Inferior parietal cortex (tissue), 1 donor: ENCODE measurements around the gene STX16.

Experiments
- DNase-seq: peaks from one replicate; pipeline ENCODE4 v3.0.0-alpha.2; 2016; ENCODE audit errors: extremely low spot score

Gene STX16

DNA sequence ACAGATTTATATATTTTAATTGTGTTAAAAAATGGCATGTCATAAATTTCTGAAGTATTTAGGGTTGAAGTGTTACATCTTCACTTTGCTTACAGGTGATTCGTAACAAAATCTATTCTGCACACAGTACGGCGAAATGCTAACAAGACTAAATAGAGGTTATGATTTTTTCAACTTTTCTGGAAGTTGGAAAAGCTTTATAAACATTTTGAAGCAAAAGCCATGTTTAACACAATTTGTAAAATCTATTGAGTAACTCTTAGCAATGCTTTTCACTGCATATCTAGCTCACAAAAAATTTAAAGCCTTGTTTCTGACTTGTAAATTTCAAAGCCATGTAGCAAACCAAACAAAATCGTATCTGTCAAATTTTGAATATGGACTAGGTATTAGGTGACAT lies 3.3 kb downstream of the STX16 start:
- no peak for DNase-seq

DNA sequence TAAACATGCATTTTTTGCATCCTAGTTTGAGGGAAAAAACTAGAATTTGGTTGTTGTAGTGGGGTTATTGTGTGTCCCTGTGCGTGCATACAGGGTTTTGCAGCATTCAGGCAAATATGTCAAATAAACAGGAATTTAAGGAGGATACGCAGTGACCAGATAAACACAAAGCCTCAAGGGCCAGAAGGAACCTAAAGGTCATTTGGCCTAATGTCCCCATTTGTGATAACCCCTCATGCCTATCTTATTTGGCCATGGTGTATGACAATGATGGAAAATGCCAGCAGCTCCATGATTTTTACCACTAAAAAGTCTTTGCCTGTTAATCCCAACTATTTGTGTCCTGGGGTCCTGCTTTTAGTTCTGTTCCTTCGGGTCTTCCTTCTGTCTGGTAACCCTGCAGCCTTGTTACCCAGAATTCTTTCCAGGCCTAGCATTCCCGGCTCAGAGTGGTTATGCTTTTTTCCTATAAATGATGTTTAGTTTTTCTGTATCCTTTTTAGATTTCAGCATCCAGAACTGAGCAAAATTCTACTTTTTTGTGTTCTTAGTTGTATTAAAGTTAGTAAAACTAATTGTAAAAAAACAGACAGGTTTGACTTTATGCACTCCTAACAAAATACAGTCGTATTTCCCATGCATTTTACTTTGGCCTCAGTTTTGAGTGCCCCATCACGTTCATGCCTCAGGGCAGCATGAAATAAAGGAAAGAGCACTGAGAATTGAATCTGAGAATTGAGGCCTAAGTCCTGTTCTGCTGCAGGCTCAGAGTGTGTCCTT lies 4.4 kb downstream of the STX16 start:
- no peak for DNase-seq

DNA sequence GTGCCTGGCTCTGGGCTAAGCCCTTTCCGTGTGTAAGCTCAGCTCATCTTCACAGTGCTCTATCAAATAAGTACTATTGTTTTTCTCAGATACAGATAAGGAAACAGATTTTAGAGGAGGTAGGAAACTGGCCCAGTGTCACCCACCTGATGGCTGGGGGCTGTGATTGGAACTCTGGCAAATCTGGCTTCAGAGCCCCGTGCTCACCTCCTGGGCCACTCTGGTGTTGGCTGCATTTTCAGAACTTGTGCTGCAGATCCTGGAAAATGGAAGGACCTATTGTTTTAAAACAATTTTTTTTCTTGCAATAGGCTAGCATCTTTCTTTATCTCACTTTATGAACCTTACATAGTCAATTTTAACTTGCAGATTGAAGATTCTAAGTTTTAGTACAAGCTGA lies 5.7 kb downstream of the STX16 start:
- no peak for DNase-seq

DNA sequence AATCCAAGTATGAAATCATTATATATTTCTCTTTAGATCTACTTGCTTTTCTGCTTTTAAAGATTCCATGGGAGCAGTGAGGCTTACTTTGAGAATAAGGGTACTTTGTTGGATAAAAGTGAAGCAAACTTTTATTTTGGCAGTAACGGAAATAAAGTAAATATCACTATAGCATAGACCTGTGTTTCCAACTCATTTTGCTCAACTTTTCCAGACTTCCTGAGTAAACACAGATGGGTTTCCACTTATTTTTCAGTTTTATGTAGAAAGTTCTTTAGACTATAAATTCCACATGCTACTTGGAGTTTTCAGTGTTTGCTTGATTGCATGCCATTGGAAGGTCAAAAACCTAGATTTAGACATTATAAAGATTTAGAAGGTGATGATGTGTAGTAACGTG lies 6.2 kb downstream of the STX16 start:
- no peak for DNase-seq

DNA sequence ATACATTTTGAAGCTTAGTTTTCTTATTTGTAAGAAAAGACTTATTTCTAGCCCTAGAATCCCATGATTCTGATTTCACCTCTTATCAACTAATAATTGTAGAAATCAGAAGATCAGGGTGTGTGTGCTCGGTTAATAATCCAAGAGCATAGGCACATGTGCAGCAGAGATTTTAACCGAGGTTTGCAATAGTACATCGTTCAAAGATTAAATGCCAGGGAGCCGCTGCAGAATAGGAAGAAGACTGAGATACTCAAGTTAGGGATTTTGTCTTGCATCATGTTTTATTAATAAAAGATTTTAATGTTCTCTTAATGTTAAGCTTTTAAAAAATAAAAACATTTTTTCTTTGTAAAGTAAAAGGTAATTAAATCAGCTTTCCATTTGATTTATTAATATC lies 6.9 kb downstream of the STX16 start:
- no peak for DNase-seq

DNA sequence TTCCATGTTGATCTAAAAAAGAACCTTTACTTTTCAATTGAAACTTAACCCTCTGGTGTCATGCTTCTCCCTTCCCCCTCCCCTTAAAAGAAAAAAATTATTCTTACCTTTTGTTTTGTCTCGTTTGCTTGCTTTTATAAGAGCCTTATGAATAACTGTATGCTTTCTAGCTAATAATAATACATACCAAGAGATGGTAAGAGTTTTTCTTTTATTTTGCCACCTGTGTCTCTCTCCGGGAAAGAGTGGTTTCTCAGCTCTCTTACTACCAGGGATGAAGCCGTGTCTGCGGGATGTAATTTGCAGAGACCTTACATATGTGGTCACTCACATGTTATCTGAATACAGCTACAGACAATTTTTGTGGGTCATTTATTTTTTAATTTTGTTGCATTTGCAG lies 7.7 kb downstream of the STX16 start:
- DNase-seq = no peak

DNA sequence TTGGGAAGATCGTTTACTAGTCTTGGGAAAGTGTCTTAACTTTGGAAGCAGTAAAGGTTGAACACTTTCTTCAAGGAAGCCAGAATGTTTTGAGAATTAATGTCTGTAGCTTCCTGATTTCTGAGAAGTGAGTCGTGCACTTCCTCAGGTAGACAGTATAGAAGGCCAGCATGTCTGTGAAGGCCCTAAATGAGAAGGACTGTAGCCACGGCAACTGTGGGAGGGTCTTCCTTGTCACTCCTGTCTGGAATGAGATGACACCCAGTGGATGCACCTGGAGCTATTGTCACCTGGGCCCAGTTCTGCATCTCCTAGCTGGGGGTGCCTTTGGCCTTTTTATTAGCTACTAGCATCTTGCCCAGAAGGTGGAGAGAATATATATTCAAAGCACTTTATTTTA lies 8.8 kb downstream of the STX16 start:
- no peak for DNase-seq

DNA sequence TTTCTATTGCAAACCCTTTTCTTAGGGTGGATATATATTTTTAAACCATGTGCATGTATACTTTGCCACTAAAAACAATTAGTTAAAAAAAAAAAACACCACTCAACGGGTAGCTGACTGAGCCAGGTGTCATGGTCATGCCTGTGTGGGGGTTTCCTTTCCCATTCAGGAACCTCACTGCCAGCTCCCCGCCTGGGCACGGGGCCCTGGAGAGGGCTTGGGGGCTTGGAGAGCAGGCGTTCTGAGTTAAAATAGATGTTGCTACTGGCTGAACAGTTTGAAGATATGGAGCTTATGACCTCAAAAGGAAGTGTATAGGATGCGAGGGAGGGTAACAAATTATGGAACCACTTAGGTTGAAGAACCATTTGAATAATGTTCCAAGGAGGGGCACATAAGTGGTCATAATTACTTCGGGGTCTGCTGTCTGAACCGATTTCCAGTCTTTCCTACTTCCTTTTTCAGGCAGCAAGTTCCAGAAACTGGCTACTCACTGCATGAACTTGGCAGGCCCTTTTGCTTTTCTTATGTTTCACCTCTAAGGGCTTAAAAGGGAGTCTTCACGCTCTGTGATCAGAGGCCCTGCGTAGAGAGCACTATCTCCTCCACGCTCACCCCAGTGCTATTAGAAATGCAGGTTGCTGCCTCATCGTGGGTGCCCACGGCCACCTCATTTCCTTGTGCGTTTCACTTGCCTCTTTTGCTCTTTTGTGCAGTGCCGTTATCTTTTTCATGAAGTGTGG lies 9.9 kb downstream of the STX16 start:
- no peak for DNase-seq

DNA sequence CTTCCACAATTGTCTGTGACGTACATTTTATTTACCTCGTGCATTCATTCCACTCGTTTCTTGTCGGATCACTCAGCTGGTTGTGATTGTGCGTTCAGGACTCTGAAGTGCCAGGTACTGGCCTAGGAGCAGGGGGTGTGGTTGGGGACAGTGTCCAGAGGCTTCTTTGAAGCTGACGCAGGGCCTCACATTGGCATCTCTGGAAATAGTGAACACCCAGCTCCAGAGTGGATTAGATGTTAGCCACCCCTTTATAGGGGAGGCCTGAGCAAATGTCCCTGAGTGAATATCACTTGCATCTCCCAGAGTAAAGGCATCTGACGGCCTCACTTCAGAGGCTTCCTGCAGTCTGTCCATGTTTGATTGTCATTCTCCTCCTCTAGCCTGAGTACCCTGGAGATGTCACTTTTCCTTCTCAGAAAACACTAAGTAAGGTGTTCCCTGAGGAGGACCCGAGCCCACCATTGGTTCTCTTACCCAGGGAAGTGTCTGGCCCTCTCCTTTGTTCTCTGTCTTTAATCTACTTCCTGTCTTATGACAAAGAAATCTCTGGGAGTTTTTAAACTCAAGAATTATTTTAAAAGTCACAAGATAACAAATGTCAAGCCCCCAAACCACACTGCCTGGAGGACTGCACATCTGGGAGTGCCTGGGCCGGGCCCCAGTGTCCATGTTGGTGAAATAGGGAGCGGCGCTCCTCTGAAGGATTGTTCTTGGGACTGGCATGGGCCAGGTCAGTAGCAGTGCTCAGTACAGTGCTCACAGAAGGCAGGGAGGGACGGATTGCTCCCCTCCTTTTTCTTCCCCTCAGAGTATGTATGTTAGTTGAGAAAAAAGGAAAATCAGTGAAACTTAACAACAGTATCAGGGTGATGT lies 10.8 kb downstream of the STX16 start:
- DNase-seq = no peak

DNA sequence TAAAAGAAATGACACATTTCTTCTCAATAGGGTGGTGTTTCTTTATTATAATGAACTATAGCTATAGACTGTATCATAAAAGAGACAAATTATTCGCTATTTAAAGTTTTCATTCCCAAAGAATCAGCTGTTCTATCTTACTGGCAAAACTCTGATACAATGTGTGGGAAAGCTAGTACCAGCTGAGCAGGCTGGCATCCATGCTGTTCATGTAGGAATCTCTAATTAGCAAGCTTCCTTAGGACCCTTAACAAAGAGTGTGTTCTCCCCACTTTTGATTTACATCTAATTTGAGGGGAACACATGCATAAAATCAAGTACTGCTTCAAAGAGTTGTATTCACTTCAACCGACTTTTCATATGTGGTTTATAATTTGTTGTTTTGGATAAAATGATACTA lies 13.2 kb downstream of the STX16 start:
- no peak for DNase-seq

DNA sequence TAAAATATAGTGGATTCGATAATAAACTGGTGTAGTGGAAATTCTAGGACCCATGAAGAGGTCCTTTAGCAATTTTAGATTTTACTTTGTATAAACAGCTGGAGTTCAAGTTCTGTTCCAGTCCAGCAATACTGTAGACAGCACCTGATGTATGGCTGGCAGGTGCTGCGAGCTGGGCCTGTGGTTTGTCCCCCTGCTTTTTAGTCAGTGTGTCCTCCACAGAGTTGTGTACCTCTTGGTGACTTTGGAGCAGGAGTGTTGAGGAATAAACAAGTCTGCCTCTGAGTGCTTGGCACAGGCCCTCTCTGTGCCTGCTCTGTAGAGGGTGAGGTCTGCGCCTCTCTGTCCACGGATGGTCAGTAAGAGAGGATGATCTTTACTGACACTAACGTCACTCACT lies 13.8 kb downstream of the STX16 start:
- no peak for DNase-seq

DNA sequence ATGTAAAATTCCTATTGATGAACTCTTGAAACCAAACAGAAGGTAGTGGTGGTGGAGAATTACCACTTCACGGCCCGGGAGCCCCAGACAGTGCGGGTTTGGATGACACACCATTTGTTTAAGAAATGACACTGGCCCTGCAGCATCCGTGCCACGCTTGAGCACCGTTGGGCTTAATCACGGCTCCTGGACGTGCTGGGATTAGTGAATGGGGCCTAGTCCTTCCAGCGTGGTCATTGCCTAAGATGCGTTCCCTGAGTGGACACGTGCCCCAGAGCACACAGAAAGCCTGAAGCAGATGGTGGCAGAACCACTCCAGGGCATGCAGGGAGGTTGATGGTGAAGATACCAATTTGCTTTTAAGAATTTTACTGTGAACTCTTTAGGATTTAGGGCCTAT lies 14.5 kb downstream of the STX16 start:
- DNase-seq = no peak

DNA sequence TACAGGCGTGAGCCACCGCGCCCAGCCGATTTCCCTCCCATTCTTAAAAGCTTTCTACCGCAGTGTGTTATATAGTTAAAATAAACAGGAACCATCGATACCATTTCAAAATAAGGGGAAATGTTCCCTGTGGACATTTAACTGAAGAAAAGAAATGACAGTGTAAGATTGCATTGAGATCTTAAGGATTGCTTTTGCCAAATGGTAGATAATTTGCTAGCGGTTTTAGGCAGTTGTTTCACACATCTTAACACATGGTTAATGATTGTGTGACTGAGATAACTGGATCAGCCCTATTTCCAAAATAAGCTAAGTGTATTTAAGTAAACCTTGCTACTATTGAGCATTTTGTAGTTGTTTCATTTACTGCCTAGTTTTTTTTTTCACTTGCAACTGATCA lies 15.6 kb downstream of the STX16 start:
- DNase-seq = no peak

DNA sequence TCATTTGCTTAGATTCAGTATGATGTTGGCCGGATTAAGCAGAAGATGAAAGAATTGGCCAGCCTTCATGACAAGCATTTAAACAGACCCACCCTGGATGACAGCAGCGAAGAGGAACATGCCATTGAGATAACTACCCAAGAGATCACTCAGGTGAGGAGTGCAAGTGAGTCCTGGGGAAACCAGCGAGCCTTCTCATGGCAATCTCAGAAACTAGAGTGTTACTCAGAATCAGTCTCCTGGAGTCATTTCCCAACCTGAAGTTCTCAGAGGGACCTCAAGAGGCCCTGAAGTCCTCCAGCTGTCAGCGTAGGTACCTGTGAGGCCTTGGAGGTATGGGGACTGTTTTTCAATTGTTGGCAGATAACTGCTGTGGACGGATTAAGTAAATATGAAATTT lies 16.9 kb downstream of the STX16 start:
- no peak for DNase-seq

DNA sequence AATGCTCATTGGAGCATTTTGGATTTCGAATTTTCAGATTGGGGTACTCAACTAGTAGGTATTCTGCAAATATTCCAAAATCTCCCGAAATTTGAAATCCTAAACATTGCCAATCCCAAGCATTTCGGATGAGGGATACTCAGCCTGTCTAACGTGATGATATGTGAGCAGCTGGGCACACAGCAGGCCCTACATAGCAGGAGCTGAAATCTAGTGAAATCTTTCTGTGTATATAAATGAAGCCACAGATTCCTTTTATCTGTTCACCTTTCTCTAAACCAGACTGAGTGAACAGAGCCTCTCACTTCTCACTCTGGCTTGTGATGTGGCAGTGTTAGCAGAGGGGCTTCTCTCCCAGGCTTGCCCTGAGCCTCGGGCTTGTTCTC lies 17.8 kb downstream of the STX16 start:
- no peak for DNase-seq

DNA sequence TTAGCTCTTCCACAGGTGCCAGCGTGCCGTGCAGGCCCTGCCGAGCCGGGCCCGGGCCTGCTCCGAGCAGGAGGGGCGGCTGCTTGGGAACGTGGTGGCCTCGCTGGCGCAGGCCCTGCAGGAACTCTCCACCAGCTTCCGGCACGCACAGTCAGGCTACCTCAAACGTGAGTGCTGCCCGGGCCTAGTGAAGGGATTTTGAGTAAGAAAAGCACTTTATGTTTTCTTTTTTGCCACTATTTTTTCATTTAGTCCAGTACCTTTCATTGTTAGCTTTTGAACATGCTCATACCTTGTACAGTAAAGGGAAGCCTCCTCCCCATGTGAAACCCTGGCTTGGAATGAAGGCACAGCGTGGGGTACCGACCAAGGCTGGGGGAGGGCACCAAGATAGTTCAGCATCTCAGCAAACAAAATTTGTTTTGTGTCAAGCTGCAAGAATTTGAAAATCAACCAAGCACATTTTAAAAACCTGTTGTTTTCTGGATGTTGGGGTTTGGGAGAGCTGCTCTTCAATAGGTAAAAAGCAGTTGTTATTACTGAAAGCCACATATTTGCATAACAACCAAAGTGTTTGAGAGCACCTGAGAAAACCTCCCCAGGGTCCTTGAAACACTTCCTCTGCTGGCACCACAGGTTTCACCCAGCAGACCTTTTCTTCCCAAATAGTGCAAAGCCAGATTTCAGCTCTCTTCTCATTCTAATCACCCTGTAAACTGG lies 18.4 kb downstream of the STX16 start:
- DNase-seq = no peak

DNA sequence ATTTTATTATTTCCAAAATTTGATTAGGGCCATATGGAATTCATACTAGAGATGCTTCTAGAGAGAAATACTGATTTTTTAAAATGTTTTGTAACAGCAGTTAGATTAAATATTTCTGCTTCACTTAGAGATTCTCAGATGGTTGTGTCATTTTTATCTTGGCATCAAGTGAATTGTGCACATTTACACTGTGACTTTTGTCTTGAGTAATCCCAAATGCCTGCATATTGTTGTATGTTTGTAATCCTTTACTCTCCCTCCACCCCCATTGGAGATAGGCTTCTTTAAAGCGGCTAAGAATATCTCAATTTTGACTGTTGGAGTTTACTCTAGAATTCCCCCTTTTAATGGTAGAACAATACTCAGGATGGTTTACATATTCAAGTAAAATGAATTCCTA lies 19.0 kb downstream of the STX16 start:
- DNase-seq = no peak

DNA sequence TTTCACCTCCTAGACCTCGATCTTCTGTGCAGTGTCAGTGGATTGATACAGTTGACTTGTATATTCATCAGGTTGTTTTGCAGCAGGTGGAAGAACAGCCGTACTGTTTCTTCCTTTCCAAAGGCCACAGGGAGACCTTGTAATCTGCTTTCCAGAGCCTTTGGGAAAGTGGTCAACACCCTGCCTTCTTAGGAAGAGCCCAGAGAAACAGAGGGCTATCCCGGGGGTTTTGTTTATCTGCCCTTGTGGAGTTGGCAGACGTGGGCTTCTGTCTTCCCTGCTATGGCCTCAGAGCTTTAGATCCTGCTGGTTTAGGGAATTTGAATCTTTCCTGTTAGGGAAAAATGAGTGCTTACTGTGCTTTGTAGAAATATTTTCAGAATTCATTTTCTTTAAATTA lies 19.6 kb downstream of the STX16 start:
- no peak for DNase-seq

DNA sequence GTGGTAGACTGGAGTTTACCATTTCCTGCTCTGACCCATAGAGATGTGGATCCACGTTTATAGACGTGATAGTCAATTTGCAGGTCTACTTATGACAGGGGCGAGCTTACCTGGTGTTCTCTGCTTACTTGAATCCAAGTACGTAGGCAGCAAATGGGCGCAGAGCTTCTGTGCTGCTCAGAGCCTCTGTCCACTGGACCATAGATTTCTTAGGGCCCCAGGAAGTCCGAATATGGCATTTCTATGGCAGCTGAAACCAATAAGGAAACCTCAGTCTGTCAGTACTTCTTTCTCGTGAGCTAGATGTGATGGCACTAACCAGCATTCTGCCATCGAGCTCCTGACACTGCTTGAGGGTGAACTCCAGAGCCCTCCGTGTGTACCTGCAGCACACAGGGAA lies 22.0 kb downstream of the STX16 start:
- no peak for DNase-seq

DNA sequence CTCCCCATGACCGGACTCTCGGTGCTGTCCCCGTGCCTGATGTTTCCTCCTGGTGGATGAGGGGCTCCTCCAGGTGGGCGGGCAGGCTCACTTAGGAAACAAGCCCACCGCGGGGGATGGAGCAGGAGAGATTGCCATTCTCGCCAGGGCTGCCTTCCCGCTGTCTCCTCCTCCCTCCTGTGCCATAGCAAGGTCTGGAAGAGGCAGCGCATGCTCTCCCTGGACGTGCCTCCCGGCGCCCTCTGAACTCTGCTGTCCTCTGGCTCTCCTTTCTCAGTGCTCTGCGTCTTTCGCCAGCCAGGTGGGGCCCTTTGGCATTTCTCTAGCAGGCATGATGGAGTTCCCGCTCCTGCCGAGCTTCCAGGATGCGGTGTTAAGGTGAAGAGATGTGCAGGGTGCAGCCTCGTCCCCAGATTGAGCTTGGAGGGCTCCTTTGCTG lies 24.1 kb downstream of the STX16 start:
- no peak for DNase-seq

DNA sequence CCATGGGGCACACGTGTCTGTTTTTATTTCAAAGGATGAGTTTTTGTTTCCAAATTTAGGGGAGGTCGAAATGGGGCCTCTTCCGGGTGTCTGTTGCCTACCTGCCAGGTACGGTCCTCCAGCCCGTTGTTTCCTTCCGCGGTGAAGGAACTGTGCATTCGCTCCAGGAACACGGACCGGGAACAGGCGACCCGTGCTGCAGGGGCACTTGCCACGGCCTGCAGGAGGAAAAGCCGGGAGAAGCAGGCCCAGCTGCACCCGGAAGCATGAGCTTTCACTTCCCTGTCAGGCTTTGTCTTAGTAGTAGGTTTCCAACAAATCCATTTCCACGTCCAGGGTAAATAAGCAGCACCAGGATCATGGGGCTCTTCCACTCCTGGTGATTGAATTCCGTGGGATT lies 24.6 kb downstream of the STX16 start:
- DNase-seq = no peak

DNA sequence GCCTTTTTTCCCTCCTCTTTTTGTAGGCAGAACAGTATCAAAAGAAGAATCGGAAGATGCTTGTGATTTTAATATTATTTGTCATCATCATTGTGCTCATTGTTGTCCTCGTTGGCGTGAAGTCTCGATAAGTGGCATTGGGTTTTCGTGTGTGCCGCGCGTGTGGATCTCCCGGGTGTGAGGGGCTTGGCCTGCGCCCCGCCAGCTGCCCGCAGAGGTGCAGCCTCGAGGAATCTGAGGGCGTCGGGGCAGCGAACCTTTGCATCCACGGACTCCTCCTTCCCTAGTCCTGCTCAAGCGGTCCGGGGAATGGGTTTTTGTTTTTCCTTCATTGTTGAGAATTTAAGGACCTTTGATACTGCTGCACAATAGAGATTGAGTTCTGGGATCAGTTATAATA lies 25.1 kb downstream of the STX16 start:
- DNase-seq = no peak
